Uterus (tissue), 2 donors: ENCODE results near the gene SUFU.

ENCODE experiments used
- POLR2A ChIP-seq, 2 donors: fragments of 450-650 bp; IDR thresholded peaks; one replicate each; pipeline ENCODE4 v1.6.1; 2016; ENCODE audit warnings: antibody characterized with exemption in 2 of 2, mild to moderate bottlenecking in 1 of 2, moderate library complexity in 1 of 2
- TF ChIP-seq, protein P1 (sequence below), 4 experiments: fragments of 200-600 bp in 2 of 4; fragments of 450-650 bp in 2 of 4; sonication (generic) in 2 of 4; IDR thresholded peaks; one replicate each; pipeline ENCODE4 v1.5.1; 2016 to 2019; ENCODE audit warnings: antibody characterized with exemption in 4 of 4, mild to moderate bottlenecking in 2 of 4, moderate library complexity in 1 of 4

DNA sequence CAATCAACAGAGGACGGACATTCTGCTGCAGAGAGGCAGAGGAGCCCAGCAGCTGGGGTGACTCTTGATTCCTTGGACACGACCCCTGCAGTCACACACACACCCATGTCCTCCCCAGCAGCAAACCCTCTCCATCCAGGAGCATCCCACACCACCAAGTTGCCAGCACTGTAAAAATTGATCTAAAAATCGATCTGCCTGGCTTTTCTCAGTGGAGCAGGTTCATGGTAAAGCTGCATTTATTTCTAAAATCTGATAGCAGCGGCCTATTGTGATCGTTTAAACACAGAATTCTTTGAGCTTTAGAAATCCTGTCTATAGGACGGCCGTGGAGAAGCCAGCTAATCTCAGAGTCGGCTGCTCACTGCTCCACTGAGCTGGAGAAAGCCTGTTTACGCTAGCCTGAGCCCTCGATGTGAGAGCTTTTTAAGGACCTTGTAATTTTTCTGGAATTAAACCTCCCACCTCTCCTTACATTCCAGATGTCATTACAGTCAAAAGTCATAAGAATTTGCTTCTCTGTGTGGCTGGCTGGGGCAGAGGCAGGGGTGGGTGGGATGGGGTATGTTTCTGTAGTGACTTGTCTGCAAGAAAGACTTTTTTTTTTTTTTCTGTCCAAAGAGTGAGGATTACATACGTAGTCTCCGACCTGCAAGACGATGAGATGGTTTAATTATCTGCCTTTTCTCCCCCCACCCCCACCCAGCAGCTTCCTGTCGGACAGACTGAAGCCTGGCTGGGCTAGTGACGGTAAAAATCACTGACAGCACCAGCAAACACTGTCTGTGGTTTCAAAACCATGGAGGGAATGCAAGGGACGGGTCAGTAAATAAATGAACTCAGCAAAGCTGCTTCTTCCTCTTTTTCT, 172.1 kb downstream of the SUFU start:
- TF ChIP-seq, protein P1, sequence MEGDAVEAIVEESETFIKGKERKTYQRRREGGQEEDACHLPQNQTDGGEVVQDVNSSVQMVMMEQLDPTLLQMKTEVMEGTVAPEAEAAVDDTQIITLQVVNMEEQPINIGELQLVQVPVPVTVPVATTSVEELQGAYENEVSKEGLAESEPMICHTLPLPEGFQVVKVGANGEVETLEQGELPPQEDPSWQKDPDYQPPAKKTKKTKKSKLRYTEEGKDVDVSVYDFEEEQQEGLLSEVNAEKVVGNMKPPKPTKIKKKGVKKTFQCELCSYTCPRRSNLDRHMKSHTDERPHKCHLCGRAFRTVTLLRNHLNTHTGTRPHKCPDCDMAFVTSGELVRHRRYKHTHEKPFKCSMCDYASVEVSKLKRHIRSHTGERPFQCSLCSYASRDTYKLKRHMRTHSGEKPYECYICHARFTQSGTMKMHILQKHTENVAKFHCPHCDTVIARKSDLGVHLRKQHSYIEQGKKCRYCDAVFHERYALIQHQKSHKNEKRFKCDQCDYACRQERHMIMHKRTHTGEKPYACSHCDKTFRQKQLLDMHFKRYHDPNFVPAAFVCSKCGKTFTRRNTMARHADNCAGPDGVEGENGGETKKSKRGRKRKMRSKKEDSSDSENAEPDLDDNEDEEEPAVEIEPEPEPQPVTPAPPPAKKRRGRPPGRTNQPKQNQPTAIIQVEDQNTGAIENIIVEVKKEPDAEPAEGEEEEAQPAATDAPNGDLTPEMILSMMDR (IDR thresholded peaks at IDR 0.05) = no peak
- no peak for TF ChIP-seq POLR2A (IDR thresholded peaks at IDR 0.05)
